Lower leg skin (tissue), 4 donors: ENCODE data around the gene CLSTN1. TPM values are rescaled to one million over a fixed set of nuclear protein-coding genes. Genes with fewer than 3 reads are reported as not detected.

Source experiments
- DNase-seq, 2 donors: peaks; one replicate each; pipeline ENCODE4 v3.0.0-alpha.2; 2019; ENCODE audit warnings: low spot score in 2 of 2
- H3K4me3 ChIP-seq: fragments of 200-600 bp; sonication (generic); 2 replicates; pipeline ENCODE4 v1.5.1; 2017; ENCODE audit warnings: mild to moderate bottlenecking, low read depth; ENCODE audit not compliant: poor library complexity, severe bottlenecking
- POLR2A ChIP-seq, 2 donors: fragments of 450-650 bp; IDR thresholded peaks; one replicate each; pipeline ENCODE4 v1.6.1; 2016 to 2017; ENCODE audit warnings: antibody characterized with exemption in 2 of 2, mild to moderate bottlenecking in 1 of 2, moderate library complexity in 1 of 2
- WGBS, 2 donors: methylation state at CpG; one replicate each; pipeline ENCODE4 v1.1.5; 2018; 5-methylcytosine and 5-hydroxymethylcytosine counted together
- intact Hi-C: fragments of 100-400 bp; cut with DNase I; formaldehyde crosslinking; loops from one replicate; pipeline ENCODE4 v1.15.0; 2023; ENCODE audit warnings: low total_unique reads
- total RNA-seq, 4 donors: library from RNA; depleted of rRNA; stranded (reverse); fragments of >200 nt; gene quantifications; one replicate each; pipeline ENCODE4 v1.1.0, GENCODE V29; 2016
- TF ChIP-seq, protein P1 (sequence below), 3 donors: fragments of 450-650 bp; IDR thresholded peaks; one replicate each; pipeline ENCODE4 v1.5.1; 2016; ENCODE audit warnings: antibody characterized with exemption in 3 of 3, mild to moderate bottlenecking in 3 of 3, moderate library complexity in 2 of 3

CLSTN1 gene
- total RNA-seq, 4 donors from 2014 or later = 116 to 174 (median 150) TPM

DNA sequence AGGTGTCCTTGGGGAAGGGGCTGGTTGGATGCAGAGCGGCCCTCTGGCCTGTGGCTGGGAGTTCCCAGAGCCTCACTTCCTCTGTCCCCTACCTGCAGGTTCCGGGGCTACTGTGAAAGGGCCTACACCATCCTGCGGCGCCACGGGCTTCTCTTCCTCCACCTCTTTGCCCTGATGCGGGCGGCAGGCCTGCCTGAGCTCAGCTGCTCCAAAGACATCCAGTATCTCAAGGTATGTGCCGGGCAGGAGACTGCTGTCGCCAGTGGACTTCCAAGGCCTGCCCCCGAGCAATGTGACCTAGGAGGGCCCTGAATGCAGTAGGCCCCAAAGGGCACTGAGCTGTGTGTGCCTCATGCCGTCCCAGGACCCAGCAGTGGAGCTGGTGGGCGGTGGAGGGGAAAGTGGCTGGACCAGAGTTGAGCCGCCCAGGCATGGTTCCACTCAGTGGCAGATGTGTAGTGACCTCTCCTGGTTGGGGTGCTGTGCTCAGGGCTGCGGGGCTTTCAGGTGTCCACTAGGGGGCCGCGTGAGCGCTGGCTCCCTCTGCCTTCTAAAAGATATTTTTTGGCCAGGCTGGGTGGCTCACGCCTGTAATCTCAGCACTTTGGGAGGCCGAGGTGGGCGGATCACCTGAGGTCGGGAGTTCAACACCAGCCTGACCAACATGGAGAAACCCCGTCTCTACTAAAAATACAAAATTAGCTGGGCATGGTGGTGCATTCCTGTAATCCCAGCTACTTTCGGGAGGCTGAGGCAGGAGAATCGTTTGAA is 98.9 kb downstream of the CLSTN1 start:
- intact Hi-C loops = no loop called here
- no peak for TF ChIP-seq POLR2A (IDR thresholded peaks at IDR 0.05)
- TF ChIP-seq, protein P1, sequence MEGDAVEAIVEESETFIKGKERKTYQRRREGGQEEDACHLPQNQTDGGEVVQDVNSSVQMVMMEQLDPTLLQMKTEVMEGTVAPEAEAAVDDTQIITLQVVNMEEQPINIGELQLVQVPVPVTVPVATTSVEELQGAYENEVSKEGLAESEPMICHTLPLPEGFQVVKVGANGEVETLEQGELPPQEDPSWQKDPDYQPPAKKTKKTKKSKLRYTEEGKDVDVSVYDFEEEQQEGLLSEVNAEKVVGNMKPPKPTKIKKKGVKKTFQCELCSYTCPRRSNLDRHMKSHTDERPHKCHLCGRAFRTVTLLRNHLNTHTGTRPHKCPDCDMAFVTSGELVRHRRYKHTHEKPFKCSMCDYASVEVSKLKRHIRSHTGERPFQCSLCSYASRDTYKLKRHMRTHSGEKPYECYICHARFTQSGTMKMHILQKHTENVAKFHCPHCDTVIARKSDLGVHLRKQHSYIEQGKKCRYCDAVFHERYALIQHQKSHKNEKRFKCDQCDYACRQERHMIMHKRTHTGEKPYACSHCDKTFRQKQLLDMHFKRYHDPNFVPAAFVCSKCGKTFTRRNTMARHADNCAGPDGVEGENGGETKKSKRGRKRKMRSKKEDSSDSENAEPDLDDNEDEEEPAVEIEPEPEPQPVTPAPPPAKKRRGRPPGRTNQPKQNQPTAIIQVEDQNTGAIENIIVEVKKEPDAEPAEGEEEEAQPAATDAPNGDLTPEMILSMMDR (IDR thresholded peaks at IDR 0.05) = peak in 1 of 3 donors; percentile 57
- no peak for DNase-seq

GRCh38 chr1:9723926-9724325 is 99.8 kb downstream of the CLSTN1 start:
- TF ChIP-seq, protein P1 (IDR thresholded peaks at IDR 0.05) = no peak
- no peak for TF ChIP-seq POLR2A (IDR thresholded peaks at IDR 0.05)
- no peak overlapping the region for H3K4me3 ChIP-seq
- DNase-seq = no peak
- WGBS, 2 donors = 97 to 99% methylated on average over 6 of the region's 6 CpGs
- intact Hi-C loops = no loop called here

More for the DNA sequence above, 98.9 kb downstream of the CLSTN1 start:
- WGBS, 2 donors = 71 to 82% methylated on average over 20 to 23 of the region's 24 CpGs
- H3K4me3 ChIP-seq = no peak overlapping the region

GRCh38 chr1:9723068-9723805 is 100.5 kb downstream of the CLSTN1 start:
- 95 to 98% methylated on average over 14 of the region's 14 CpGs for WGBS, 2 donors
- no peak overlapping the region for H3K4me3 ChIP-seq
- TF ChIP-seq, protein P1 (IDR thresholded peaks at IDR 0.05) = no peak
- TF ChIP-seq POLR2A (IDR thresholded peaks at IDR 0.05) = no peak
- intact Hi-C loops = no loop called here
- no peak for DNase-seq

GRCh38 chr1:9722378-9722749 is 101.4 kb downstream of the CLSTN1 start:
- H3K4me3 ChIP-seq = no peak overlapping the region
- TF ChIP-seq, protein P1 (IDR thresholded peaks at IDR 0.05) = no peak
- TF ChIP-seq POLR2A (IDR thresholded peaks at IDR 0.05) = no peak
- intact Hi-C loops = no loop called here
- DNase-seq = no peak
- WGBS, 2 donors = 94 to 97% methylated on average over 10 of the region's 10 CpGs

- TF ChIP-seq POLR2A (IDR thresholded peaks at IDR 0.05) = no peak
- TF ChIP-seq, protein P1 (IDR thresholded peaks at IDR 0.05) = no peak
- DNase-seq = no peak
- intact Hi-C loops = no loop called here
- no peak overlapping the region for H3K4me3 ChIP-seq
- WGBS, 2 donors = 61 to 62% methylated on average over 22 to 29 of the region's 29 CpGs
Observed at GRCh38 chr1:9721606-9722377, 102.0 kb downstream of the CLSTN1 start.
